ENCODE measurements around the gene ZXDB. TPM values are rescaled to one million over a fixed set of nuclear protein-coding genes. Genes with fewer than 3 reads are reported as not detected.

The ZXDB gene
- total and polyA plus RNA-seq, 2 of the 4 experiments (the other 2 are of a cell fraction): 2.6 to 5.2 TPM

DNA sequence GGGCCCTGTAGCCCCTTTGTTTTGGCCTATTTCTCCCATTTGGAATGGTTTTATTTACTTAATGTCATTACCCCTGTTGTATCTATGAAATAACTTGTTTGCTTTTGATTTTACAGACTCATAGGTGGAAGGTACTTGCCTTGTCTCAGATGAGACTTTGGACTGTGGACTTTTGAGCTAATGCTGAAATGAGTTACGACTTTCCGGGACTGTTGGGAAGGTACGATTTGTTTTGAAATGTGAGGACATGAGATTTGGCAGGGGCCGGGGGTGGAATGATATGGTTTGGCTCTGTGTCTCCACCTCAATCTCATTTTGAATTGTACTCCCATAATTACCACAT, 48.8 kb downstream of the ZXDB start:
- Histone ChIP-seq H3K36me3 (ENCODE audit: control insufficient read depth, insufficient read depth, low read length) (no peaks in the 10 kb centered on the region), H3K27ac (ENCODE audit: insufficient read depth, low read length) (no peak overlapping the region), H3K9me3 (ENCODE audit: control insufficient read depth, insufficient read depth, low read length) (no peaks in the 10 kb centered on the region), H4K8ac (ENCODE audit: low read depth in 2 of 2, low read length in 2 of 2) (no peak overlapping the region), H2BK15ac (ENCODE audit: low read depth, low read length) (no peak overlapping the region), H3K4me2 (ENCODE audit: low read depth, low read length) (no peak overlapping the region), H3K4me1 (ENCODE audit: control insufficient read depth, insufficient read depth, low read length) (no peaks in the 10 kb centered on the region), H4K5ac (ENCODE audit: low read depth, low read length) (no peak overlapping the region), H3K23ac (ENCODE audit: low read depth, low read length) (no peak overlapping the region), H2AK9ac (replicated peaks; ENCODE audit: low read depth, low read length, poor library complexity) (no peak overlapping the region), H3K27me3 (ENCODE audit: control insufficient read depth, insufficient read depth, low read length) (no peaks in the 10 kb centered on the region), H2AK5ac (ENCODE audit: low read depth, low read length) (no peak overlapping the region), H3K14ac (replicated peaks; ENCODE audit: low read depth, low read length) (no peak overlapping the region), H2BK20ac (ENCODE audit: low read depth, low read length) (no peak overlapping the region), H2AFZ (replicated peaks; ENCODE audit: low read length, poor library complexity) (no peak overlapping the region), H3K4ac (ENCODE audit: low read depth, low read length) (no peak overlapping the region), H3K4me3 (ENCODE audit: insufficient read depth, low read depth, low read length) (no peak overlapping the region), H4K20me1 (ENCODE audit: insufficient read depth, low read length) (no peaks in the 10 kb centered on the region), H3K79me1 (ENCODE audit: low read depth in 1 of 2, low read length in 2 of 2) (no peaks in the 10 kb centered on the region), H4K91ac (ENCODE audit: insufficient read depth, low read depth, low read length) (no peak overlapping the region), H3K18ac (ENCODE audit: low read depth, low read length) (no peak overlapping the region), H3K9ac (ENCODE audit: low read depth, low read length) (no peak overlapping the region), H3K9me1 (ENCODE audit: insufficient read depth, low read length) (no peaks in the 10 kb centered on the region), H2BK120ac (ENCODE audit: low read depth, low read length) (no peak overlapping the region), H3K56ac (ENCODE audit: extremely low read depth, insufficient read depth, low read length) (no peak overlapping the region), H2BK5ac (ENCODE audit: low read depth, low read length, poor library complexity, severe bottlenecking) (no peak overlapping the region)
- no CpG with 5 or more reads among the region's 4 CpGs for WGBS, 2 experiments (ENCODE audit: extremely low coverage in 2 of 2, insufficient read length in 1 of 2)
- no peak for DNase-seq
- POLR2A ChIA-PET (ENCODE audit: unreplicated experiment): no interaction called here
- no peak for ATAC-seq (ENCODE audit: low read depth)
- TF ChIP-seq RCOR1 (IDR thresholded peaks at IDR 0.05; ENCODE audit: insufficient replicate concordance, low read length) (no peak), MXI1 (IDR thresholded peaks at IDR 0.05; ENCODE audit: borderline replicate concordance, low read depth, low read length) (no peak), MAFK (IDR thresholded peaks at IDR 0.05; ENCODE audit: low read depth, low read length) (no peak), FOS (IDR thresholded peaks at IDR 0.05; ENCODE audit: low read depth, low read length) (no peak), CHD1 (IDR thresholded peaks at IDR 0.05; ENCODE audit: low read depth, low read length) (no peak), RFX5 (IDR thresholded peaks at IDR 0.05; ENCODE audit: low read depth, low read length) (no peak), CEBPB (IDR thresholded peaks at IDR 0.05; ENCODE audit: low read depth, low read length) (no peak), BHLHE40 (IDR thresholded peaks at IDR 0.05; ENCODE audit: low read depth, low read length) (no peak), RAD21 (IDR thresholded peaks at IDR 0.05; ENCODE audit: low read length) (no peak), MAZ (IDR thresholded peaks at IDR 0.05; ENCODE audit: borderline replicate concordance, low read depth, low read length) (no peak), SMC3 (IDR thresholded peaks at IDR 0.05; ENCODE audit: low read depth, low read length) (no peak), POLR2A (IDR thresholded peaks at IDR 0.05; ENCODE audit: low read depth, low read length) (no peak), NFE2L2 (IDR thresholded peaks at IDR 0.05; ENCODE audit: low read depth, low read length) (no peak)
- TF ChIP-seq, protein P1, sequence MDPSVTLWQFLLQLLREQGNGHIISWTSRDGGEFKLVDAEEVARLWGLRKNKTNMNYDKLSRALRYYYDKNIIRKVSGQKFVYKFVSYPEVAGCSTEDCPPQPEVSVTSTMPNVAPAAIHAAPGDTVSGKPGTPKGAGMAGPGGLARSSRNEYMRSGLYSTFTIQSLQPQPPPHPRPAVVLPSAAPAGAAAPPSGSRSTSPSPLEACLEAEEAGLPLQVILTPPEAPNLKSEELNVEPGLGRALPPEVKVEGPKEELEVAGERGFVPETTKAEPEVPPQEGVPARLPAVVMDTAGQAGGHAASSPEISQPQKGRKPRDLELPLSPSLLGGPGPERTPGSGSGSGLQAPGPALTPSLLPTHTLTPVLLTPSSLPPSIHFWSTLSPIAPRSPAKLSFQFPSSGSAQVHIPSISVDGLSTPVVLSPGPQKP (IDR thresholded peaks at IDR 0.05; ENCODE audit: borderline replicate concordance, low read depth, low read length): no peak
- TF ChIP-seq, protein P2, sequence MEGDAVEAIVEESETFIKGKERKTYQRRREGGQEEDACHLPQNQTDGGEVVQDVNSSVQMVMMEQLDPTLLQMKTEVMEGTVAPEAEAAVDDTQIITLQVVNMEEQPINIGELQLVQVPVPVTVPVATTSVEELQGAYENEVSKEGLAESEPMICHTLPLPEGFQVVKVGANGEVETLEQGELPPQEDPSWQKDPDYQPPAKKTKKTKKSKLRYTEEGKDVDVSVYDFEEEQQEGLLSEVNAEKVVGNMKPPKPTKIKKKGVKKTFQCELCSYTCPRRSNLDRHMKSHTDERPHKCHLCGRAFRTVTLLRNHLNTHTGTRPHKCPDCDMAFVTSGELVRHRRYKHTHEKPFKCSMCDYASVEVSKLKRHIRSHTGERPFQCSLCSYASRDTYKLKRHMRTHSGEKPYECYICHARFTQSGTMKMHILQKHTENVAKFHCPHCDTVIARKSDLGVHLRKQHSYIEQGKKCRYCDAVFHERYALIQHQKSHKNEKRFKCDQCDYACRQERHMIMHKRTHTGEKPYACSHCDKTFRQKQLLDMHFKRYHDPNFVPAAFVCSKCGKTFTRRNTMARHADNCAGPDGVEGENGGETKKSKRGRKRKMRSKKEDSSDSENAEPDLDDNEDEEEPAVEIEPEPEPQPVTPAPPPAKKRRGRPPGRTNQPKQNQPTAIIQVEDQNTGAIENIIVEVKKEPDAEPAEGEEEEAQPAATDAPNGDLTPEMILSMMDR (conservative IDR thresholded peaks at IDR 0.05; ENCODE audit: low read depth, low read length): no peak
- TF ChIP-seq, protein P3, sequence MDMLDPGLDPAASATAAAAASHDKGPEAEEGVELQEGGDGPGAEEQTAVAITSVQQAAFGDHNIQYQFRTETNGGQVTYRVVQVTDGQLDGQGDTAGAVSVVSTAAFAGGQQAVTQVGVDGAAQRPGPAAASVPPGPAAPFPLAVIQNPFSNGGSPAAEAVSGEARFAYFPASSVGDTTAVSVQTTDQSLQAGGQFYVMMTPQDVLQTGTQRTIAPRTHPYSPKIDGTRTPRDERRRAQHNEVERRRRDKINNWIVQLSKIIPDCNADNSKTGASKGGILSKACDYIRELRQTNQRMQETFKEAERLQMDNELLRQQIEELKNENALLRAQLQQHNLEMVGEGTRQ (IDR thresholded peaks at IDR 0.05; ENCODE audit: low read depth, low read length): no peak
- no TSS peak for BruUV-seq (replicated peaks)
- intact Hi-C loops (cut with micrococcal nuclease): no loop called here
- dilution Hi-C loops (cut with HindIII; ENCODE audit: low sequenced_read_pairs, unreplicated experiment): no loop called here
- CTCF ChIA-PET: no interaction called here
- in situ Hi-C loops (cut with MboI; ENCODE audit: low sequenced_read_pairs): no loop called here
